GM21737 (cell line): ENCODE data around the gene ZMYND8.
"Not testable (repeated sequence)": the region's sequence is repeated elsewhere in the genome, so short reads cannot be mapped to it uniquely, and the experiment has no call there.

ENCODE experiments used
- ATAC-seq: cut with Tn5 transposase; IDR thresholded peaks from one replicate; pipeline ENCODE4 v1.9.1; 2021; ENCODE audit warnings: mild to moderate bottlenecking, moderate library complexity; ENCODE audit not compliant: unreplicated experiment

Gene ZMYND8

GRCh38 chr20:47314647-47315338, 41.7 kb downstream of the ZMYND8 start:
- ATAC-seq, result no peak

- no peak for ATAC-seq
Measured at GRCh38 chr20:47311967-47312681, 44.4 kb downstream of the ZMYND8 start.

- no peak for ATAC-seq
Measured at GRCh38 chr20:47311211-47311610, 45.3 kb downstream of the ZMYND8 start.

- no peak for ATAC-seq
Measured at GRCh38 chr20:47310729-47311128, 45.8 kb downstream of the ZMYND8 start.

GRCh38 chr20:47309806-47310426, 46.6 kb downstream of the ZMYND8 start:
- no peak for ATAC-seq

- ATAC-seq, result no peak
Measured at GRCh38 chr20:47309394-47309793, 47.1 kb downstream of the ZMYND8 start.

- not testable (repeated sequence) for ATAC-seq
Measured at GRCh38 chr20:47307569-47307968, 48.9 kb downstream of the ZMYND8 start.

- ATAC-seq, result no peak
Measured at GRCh38 chr20:47306755-47307370, 49.6 kb downstream of the ZMYND8 start.

GRCh38 chr20:47306095-47306494, 50.4 kb downstream of the ZMYND8 start:
- no peak for ATAC-seq

- ATAC-seq, result no peak
Measured at GRCh38 chr20:47305667-47306066, 50.8 kb downstream of the ZMYND8 start.

GRCh38 chr20:47304287-47304686, 52.2 kb downstream of the ZMYND8 start:
- ATAC-seq, result no peak

- no peak for ATAC-seq
Measured at GRCh38 chr20:47303736-47304135, 52.8 kb downstream of the ZMYND8 start.

GRCh38 chr20:47300071-47300470, 56.4 kb downstream of the ZMYND8 start:
- no peak for ATAC-seq

- ATAC-seq, result no peak
Measured at GRCh38 chr20:47298624-47299023, 57.9 kb downstream of the ZMYND8 start.

GRCh38 chr20:47297746-47298145, 58.8 kb downstream of the ZMYND8 start:
- no peak for ATAC-seq

- no peak for ATAC-seq
Measured at GRCh38 chr20:47296950-47297349, 59.5 kb downstream of the ZMYND8 start.

- ATAC-seq, result no peak
Measured at GRCh38 chr20:47295921-47296426, 60.5 kb downstream of the ZMYND8 start.

- no peak for ATAC-seq
Measured at GRCh38 chr20:47295129-47295813, 61.2 kb downstream of the ZMYND8 start.

- ATAC-seq, result no peak
Measured at GRCh38 chr20:47293631-47294030, 62.9 kb downstream of the ZMYND8 start.

GRCh38 chr20:47292581-47292980, 63.9 kb downstream of the ZMYND8 start:
- no peak for ATAC-seq
